Measurements from ENCODE around the gene SMNDC1. TPM values are rescaled to one million over a fixed set of nuclear protein-coding genes. Genes with fewer than 3 reads are reported as not detected.

Gene SMNDC1
- total and polyA plus RNA-seq, 2 donors from 2014 or later = 12.4 to 28.6 TPM

- intact Hi-C loops (cut with DNase I) = no loop called here
- peaks cover 0 to 2% (median 0%) of the 10 kb centered on the region in 3 donors for H3K4me1 ChIP-seq (ENCODE audit: control insufficient read depth in 2 of 3, insufficient read depth in 2 of 3, low read depth in 1 of 3, low read length in 3 of 3)
- no peaks in the 10 kb centered on the region for H3K36me3 ChIP-seq (ENCODE audit: control insufficient read depth in 2 of 3, insufficient read depth in 3 of 3, low read length in 3 of 3)
- TF ChIP-seq CTCF (IDR thresholded peaks at IDR 0.05; ENCODE audit: borderline replicate concordance, extremely low read depth, insufficient read depth) = no peak
- no peak overlapping the region for H3K4me3 ChIP-seq (ENCODE audit: low read length in 3 of 3)
- no peak overlapping the region for H3K27ac ChIP-seq (ENCODE audit: low read depth in 2 of 2, low read length in 2 of 2)
- DNase-seq (no peak), FAIRE-seq (no peak)
- H3K9me3 ChIP-seq (ENCODE audit: control insufficient read depth in 2 of 3, insufficient read depth in 1 of 3, low read length in 3 of 3) = no peaks in the 10 kb centered on the region
- no peak overlapping the region for H3K9ac ChIP-seq (ENCODE audit: low read length in 3 of 3)
- H3K27me3 ChIP-seq (ENCODE audit: control insufficient read depth, insufficient read depth, low read length) = no peaks in the 10 kb centered on the region
Observed at GRCh38 chr10:110340816-110341215, 36.1 kb upstream of the SMNDC1 start.

GRCh38 chr10:110340122-110340521 is 35.4 kb upstream of the SMNDC1 start:
- H3K4me3 ChIP-seq (ENCODE audit: low read length in 3 of 3) = no peak overlapping the region
- intact Hi-C loops (cut with DNase I) = no loop called here
- TF ChIP-seq CTCF (IDR thresholded peaks at IDR 0.05; ENCODE audit: borderline replicate concordance, extremely low read depth, insufficient read depth) = no peak
- peaks cover 0 to 2% (median 0%) of the 10 kb centered on the region in 3 donors for H3K4me1 ChIP-seq (ENCODE audit: control insufficient read depth in 2 of 3, insufficient read depth in 2 of 3, low read depth in 1 of 3, low read length in 3 of 3)
- H3K9ac ChIP-seq (ENCODE audit: low read length in 3 of 3) = no peak overlapping the region
- no peak for FAIRE-seq
- no peak overlapping the region for H3K27ac ChIP-seq (ENCODE audit: low read depth in 2 of 2, low read length in 2 of 2)
- no peaks in the 10 kb centered on the region for H3K36me3 ChIP-seq (ENCODE audit: control insufficient read depth in 2 of 3, insufficient read depth in 3 of 3, low read length in 3 of 3)
- DNase-seq = no peak
- H3K9me3 ChIP-seq (ENCODE audit: control insufficient read depth in 2 of 3, insufficient read depth in 1 of 3, low read length in 3 of 3) = no peaks in the 10 kb centered on the region
- H3K27me3 ChIP-seq (ENCODE audit: control insufficient read depth, insufficient read depth, low read length) = no peaks in the 10 kb centered on the region

GRCh38 chr10:110337906-110338305 is 33.2 kb upstream of the SMNDC1 start:
- Histone ChIP-seq H3K4me1 (ENCODE audit: control insufficient read depth in 2 of 3, insufficient read depth in 2 of 3, low read depth in 1 of 3, low read length in 3 of 3) (peaks cover 0 to 2% (median 0%) of the 10 kb centered on the region in 3 donors), H3K4me3 (ENCODE audit: low read length in 3 of 3) (no peak overlapping the region), H3K27me3 (ENCODE audit: control insufficient read depth, insufficient read depth, low read length) (no peaks in the 10 kb centered on the region), H3K36me3 (ENCODE audit: control insufficient read depth in 2 of 3, insufficient read depth in 3 of 3, low read length in 3 of 3) (no peaks in the 10 kb centered on the region), H3K9me3 (ENCODE audit: control insufficient read depth in 2 of 3, insufficient read depth in 1 of 3, low read length in 3 of 3) (no peaks in the 10 kb centered on the region), H3K9ac (ENCODE audit: low read length in 3 of 3) (no peak overlapping the region), H3K27ac (ENCODE audit: low read depth in 2 of 2, low read length in 2 of 2) (no peak overlapping the region)
- FAIRE-seq (no peak), DNase-seq (no peak)
- intact Hi-C loops (cut with DNase I) = no loop called here
- TF ChIP-seq CTCF (IDR thresholded peaks at IDR 0.05; ENCODE audit: borderline replicate concordance, extremely low read depth, insufficient read depth) = no peak

- FAIRE-seq = no peak
- Histone ChIP-seq H3K9me3 (ENCODE audit: control insufficient read depth in 2 of 3, insufficient read depth in 1 of 3, low read length in 3 of 3) (no peaks in the 10 kb centered on the region), H3K4me1 (ENCODE audit: control insufficient read depth in 2 of 3, insufficient read depth in 2 of 3, low read depth in 1 of 3, low read length in 3 of 3) (peaks cover 0 to 2% (median 0%) of the 10 kb centered on the region in 3 donors), H3K9ac (ENCODE audit: low read length in 3 of 3) (no peak overlapping the region), H3K27me3 (ENCODE audit: control insufficient read depth, insufficient read depth, low read length) (no peaks in the 10 kb centered on the region), H3K36me3 (ENCODE audit: control insufficient read depth in 2 of 3, insufficient read depth in 3 of 3, low read length in 3 of 3) (no peaks in the 10 kb centered on the region), H3K4me3 (ENCODE audit: low read length in 3 of 3) (no peak overlapping the region), H3K27ac (ENCODE audit: low read depth in 2 of 2, low read length in 2 of 2) (no peak overlapping the region)
- intact Hi-C loops (cut with DNase I) = no loop called here
- TF ChIP-seq CTCF (IDR thresholded peaks at IDR 0.05; ENCODE audit: borderline replicate concordance, extremely low read depth, insufficient read depth) = no peak
- DNase-seq = no peak
Observed at GRCh38 chr10:110337401-110337800, 32.7 kb upstream of the SMNDC1 start.
